ENCODE results near the gene FXYD5.

GRCh38 chr19:35199481-35199880 lies 44.9 kb downstream of the FXYD5 start:
- TF ChIP-seq CTCF (IDR thresholded peaks at IDR 0.05) (no peak), POLR2A (IDR thresholded peaks at IDR 0.05) (no peak)

All from Peyer's patch (tissue), 4 donors.